HL-60 (cell line): ENCODE measurements around the gene DDAH2.

Experiments
- DNase-seq, 2 experiments: peaks; one replicate each; pipeline ENCODE4 v3.0.0-alpha.2; 2010 to 2020; ENCODE audit warnings: low read depth in 1 of 2, low spot score in 1 of 2
- H3K27ac ChIP-seq: fragments of 250-450 bp; sonication (Bioruptor Pico); replicated peaks from 2 replicates; pipeline ENCODE4 v1.5.1; 2020; ENCODE audit warnings: mild to moderate bottlenecking, moderate library complexity
- H3K27me3 ChIP-seq: fragments of 250-450 bp; sonication (Bioruptor Pico); 2 replicates; pipeline ENCODE4 v1.5.1; 2021; ENCODE audit warnings: mild to moderate bottlenecking, moderate library complexity; ENCODE audit not compliant: insufficient read depth, poor library complexity, severe bottlenecking
- H3K4me3 ChIP-seq: replicated peaks from 2 replicates; pipeline ENCODE4 v1.5.1; 2011; ENCODE audit warnings: mild to moderate bottlenecking, control low read depth, low read length; ENCODE audit not compliant: insufficient read depth
- GABPA ChIP-seq: IDR thresholded peaks from 2 replicates; pipeline ENCODE4 v1.6.1; 2012; ENCODE audit warnings: low read depth
- POLR2AphosphoS5 ChIP-seq: IDR thresholded peaks from 2 replicates; pipeline ENCODE4 v1.6.1; 2012; ENCODE audit warnings: low read depth
- SPI1 ChIP-seq: IDR thresholded peaks from 2 replicates; pipeline ENCODE4 v1.6.1; 2012; ENCODE audit warnings: low read depth, mild to moderate bottlenecking, borderline replicate concordance
- TF ChIP-seq, protein P1 (sequence below): IDR thresholded peaks from one replicate; pipeline ENCODE4 v1.5.1; 2011; ENCODE audit warnings: low read length, control low read depth, inconsistent platforms; ENCODE audit not compliant: insufficient read depth
- TF ChIP-seq, protein P2 (sequence below): IDR thresholded peaks from 2 replicates; pipeline ENCODE4 v1.6.1; 2012; ENCODE audit warnings: low read depth; ENCODE audit not compliant: insufficient replicate concordance

DDAH2 gene

DNA sequence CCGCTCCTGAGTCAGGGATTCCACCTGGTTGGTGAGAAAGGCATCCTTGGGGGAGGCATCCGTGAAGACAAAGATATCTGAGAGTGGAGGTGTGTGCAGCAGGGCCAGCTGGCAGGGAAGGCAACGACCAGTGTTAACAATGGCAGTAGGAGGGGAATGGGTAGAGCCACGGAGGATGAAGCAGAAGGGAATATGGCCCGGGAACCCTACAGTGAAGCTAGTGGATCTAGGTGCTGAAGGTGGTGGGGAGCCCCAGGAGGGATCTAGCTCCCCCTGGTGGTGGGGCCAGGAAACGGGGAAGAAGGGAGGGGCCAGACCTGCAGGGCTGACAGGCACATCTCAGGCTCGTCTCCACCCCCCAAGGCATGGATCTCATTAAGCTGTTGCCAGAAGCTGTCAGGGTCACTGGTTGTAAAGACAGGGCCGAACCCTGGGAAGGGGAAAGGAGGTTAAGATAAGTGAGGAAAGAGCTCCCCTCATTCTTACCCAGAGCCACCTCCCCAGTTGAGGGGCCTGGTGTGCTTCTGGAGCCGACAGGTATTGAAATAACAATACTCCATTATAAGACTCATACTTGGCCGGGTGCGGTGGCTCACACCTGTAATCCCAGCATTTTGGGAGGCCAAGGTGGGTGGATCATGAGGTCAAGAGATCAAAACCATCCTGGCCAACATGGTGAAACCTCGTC lies 40.7 kb upstream of the DDAH2 start:
- H3K27me3 ChIP-seq = no peaks in the 10 kb centered on the region
- no peak for TF ChIP-seq GABPA
- TF ChIP-seq, protein P1, sequence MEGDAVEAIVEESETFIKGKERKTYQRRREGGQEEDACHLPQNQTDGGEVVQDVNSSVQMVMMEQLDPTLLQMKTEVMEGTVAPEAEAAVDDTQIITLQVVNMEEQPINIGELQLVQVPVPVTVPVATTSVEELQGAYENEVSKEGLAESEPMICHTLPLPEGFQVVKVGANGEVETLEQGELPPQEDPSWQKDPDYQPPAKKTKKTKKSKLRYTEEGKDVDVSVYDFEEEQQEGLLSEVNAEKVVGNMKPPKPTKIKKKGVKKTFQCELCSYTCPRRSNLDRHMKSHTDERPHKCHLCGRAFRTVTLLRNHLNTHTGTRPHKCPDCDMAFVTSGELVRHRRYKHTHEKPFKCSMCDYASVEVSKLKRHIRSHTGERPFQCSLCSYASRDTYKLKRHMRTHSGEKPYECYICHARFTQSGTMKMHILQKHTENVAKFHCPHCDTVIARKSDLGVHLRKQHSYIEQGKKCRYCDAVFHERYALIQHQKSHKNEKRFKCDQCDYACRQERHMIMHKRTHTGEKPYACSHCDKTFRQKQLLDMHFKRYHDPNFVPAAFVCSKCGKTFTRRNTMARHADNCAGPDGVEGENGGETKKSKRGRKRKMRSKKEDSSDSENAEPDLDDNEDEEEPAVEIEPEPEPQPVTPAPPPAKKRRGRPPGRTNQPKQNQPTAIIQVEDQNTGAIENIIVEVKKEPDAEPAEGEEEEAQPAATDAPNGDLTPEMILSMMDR = peak; percentile 93
- DNase-seq = peak; percentile 73 to 90
- no peak overlapping the region for H3K27ac ChIP-seq
- H3K4me3 ChIP-seq = no peak overlapping the region

DNA sequence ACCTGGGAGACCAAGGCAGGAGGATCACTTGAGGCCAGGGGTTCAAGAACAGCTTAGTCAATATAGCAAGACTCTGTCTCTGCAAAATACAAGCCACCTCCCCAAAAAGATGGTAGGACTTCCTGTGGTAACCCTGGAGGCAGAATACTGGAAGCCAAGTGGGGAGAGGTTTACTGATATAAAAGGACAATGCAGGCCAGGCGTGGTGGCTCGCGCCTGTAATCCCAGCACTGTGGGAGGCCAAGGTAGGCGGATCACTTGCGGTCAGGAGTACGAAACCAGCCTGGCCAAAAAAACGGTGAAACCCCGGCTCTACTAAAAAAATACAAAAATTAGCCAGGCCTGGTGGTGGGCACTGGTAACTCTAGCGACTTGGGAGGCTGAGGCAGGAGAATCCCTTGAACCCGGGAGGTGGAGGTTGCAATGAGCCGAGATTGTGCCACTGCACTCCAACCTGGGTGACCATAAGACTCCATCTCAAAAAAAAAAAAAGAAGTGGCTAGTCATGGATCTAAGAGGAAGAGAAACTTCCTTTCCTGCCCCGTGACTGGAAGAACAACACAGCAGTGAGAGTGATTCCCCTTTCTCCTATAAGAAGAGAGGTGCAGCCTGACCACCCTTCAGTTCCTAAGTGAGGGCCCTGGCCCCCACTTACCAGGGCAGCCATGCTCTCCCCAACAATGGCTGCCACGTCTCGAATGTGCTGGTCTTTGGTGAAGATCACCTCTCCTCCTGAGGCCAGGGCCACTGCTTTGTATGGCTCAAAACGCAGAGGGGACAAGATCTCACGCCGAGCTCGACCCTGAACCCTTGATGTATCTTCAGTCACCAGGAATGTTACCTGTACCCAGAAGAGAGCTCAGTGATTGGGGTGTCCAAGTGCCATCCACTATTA lies 39.5 kb upstream of the DDAH2 start:
- peak; percentile 14 to 45 for DNase-seq
- H3K4me3 ChIP-seq = no peak overlapping the region
- no peaks in the 10 kb centered on the region for H3K27me3 ChIP-seq
- peak overlapping the region; percentile 41 for H3K27ac ChIP-seq
- peak; percentile 57; the same call in 1 of the 2 replicates for TF ChIP-seq SPI1
- TF ChIP-seq POLR2AphosphoS5 = no peak

DNA sequence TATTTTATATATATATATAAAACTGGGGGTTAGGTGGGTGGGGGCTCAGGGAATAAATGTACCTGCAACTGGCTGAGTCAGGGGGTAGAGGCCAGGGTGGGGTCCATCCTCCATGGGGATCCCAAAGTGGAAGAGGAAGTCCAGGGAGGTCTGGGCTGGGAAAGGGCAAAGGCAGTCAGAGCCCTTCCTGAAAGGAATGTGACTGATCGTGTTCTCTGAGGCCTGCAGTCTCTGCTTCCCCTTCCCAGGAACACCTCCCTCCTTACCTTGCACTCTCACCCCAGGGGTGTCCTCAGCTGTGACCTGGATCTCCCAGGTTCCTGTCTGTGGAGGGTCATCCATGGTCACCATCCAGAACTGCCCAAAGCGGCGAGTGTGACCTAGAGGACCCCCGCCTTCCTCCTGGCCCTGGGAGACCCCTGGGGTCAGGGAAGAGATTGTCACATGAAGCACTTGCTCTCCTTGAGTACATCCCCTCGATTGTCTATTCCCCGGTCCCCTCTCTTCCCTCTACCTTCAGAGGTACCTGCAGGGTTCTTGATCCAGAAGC lies 38.1 kb upstream of the DDAH2 start:
- Histone ChIP-seq H3K27ac (no peak overlapping the region), H3K27me3 (no peaks in the 10 kb centered on the region), H3K4me3 (no peak overlapping the region)
- no peak for DNase-seq
- TF ChIP-seq POLR2AphosphoS5 (no peak), GABPA (no peak), SPI1 (no peak)
- TF ChIP-seq, protein P1 = no peak
- TF ChIP-seq, protein P2, sequence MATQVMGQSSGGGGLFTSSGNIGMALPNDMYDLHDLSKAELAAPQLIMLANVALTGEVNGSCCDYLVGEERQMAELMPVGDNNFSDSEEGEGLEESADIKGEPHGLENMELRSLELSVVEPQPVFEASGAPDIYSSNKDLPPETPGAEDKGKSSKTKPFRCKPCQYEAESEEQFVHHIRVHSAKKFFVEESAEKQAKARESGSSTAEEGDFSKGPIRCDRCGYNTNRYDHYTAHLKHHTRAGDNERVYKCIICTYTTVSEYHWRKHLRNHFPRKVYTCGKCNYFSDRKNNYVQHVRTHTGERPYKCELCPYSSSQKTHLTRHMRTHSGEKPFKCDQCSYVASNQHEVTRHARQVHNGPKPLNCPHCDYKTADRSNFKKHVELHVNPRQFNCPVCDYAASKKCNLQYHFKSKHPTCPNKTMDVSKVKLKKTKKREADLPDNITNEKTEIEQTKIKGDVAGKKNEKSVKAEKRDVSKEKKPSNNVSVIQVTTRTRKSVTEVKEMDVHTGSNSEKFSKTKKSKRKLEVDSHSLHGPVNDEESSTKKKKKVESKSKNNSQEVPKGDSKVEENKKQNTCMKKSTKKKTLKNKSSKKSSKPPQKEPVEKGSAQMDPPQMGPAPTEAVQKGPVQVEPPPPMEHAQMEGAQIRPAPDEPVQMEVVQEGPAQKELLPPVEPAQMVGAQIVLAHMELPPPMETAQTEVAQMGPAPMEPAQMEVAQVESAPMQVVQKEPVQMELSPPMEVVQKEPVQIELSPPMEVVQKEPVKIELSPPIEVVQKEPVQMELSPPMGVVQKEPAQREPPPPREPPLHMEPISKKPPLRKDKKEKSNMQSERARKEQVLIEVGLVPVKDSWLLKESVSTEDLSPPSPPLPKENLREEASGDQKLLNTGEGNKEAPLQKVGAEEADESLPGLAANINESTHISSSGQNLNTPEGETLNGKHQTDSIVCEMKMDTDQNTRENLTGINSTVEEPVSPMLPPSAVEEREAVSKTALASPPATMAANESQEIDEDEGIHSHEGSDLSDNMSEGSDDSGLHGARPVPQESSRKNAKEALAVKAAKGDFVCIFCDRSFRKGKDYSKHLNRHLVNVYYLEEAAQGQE = no peak

DNA sequence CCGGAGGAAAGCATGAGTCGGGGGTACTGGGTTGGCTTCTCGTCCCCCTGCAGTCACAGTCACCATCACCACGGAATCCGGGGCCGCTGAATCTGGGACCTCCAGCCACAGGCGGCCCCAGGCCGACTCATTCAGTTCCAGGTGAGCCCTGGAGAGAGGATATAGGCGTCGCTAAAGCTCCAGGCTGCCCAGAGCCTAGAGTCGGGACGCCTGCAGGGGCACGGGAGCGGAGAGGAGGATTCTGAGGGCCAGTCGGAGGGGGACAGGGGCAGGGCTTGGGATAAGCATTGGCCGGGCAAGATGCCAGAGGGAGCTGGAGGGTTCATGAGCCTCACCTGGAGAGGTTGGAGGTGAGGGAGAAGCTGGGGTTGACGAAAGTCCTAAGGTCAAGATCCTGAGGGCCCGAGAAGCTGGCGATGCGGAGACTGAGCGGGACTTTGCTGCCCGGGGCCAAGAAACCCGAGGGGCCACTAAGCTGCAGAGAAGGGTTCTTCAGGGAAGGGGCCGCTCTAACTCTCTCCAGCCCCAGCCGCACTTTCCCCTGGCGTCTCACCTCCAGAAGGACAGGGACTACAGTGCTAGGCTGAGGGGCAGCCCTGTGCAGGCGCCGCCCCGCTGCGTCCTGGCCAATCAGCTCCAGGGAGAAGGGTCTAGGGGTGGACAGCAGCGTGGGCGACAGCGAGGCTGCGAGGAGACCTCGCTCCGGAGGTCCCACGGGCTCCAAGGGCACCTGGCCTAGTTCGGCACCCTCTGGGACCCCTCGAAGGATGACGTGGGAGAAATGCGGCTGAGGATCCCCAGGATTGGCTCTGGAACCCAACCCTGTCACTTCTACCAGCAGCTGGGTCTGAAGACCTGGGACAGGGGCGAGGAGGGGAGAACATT lies 37.1 kb upstream of the DDAH2 start:
- H3K27ac ChIP-seq = no peak overlapping the region
- TF ChIP-seq SPI1 (no peak), GABPA (no peak), POLR2AphosphoS5 (no peak)
- TF ChIP-seq, protein P1 = no peak
- TF ChIP-seq, protein P2 = no peak
- no peak overlapping the region for H3K4me3 ChIP-seq
- no peaks in the 10 kb centered on the region for H3K27me3 ChIP-seq
- DNase-seq = no peak
